Activated T-cell treated with anti-CD3 and anti-CD28 coated beads, Interleukin-2, amount 50 U/mL, for 4 hours (primary cell): ENCODE data around the gene NR6A1. TPM values are rescaled to one million over a fixed set of nuclear protein-coding genes. Genes with fewer than 3 reads are reported as not detected.
A peak's percentile ranks its signal among the peaks of the same experiment; 100 is the strongest.

Experiments
- ATAC-seq, 2 donors: fragments of 200-7000 bp; cut with Tn5 transposase; one replicate each; pipeline ENCODE4 v1.10.0; 2021
- DNase-seq: peaks from one replicate; pipeline ENCODE4 v3.0.0-alpha.2; 2020
- H3K27me3 Mint-ChIP-seq: one replicate; pipeline ENCODE4 v1.8.0; 2021; ENCODE audit warnings: low read depth, mixed read lengths
- H3K36me3 Mint-ChIP-seq: one replicate; pipeline ENCODE4 v1.8.0; 2022; ENCODE audit warnings: mixed read lengths; ENCODE audit not compliant: insufficient read depth
- H3K4me1 Mint-ChIP-seq: one replicate; pipeline ENCODE4 v1.8.0; 2021; ENCODE audit warnings: low read depth, mixed read lengths
- H3K4me3 Mint-ChIP-seq: one replicate; pipeline ENCODE4 v1.8.0; 2021; ENCODE audit warnings: mild to moderate bottlenecking, moderate library complexity, mixed read lengths
- H3K9me3 Mint-ChIP-seq: one replicate; pipeline ENCODE4 v1.8.0; 2021; ENCODE audit warnings: mixed read lengths
- total RNA-seq, 3 donors: library from RNA; stranded (reverse); gene quantifications; one replicate each; pipeline ENCODE4 v1.2.1, GENCODE V29; 2021

NR6A1 gene
- total RNA-seq, 3 donors from 2014 or later = 2.3 to 3.5 (median 2.7) TPM

- no peaks in the 10 kb centered on the region for H3K9me3 Mint-ChIP-seq
- peaks cover 11% of the 10 kb centered on the region for H3K27me3 Mint-ChIP-seq
- no peaks in the 10 kb centered on the region for H3K4me1 Mint-ChIP-seq
- H3K4me3 Mint-ChIP-seq = no peak overlapping the region
- DNase-seq (no peak), ATAC-seq (no peak)
- H3K36me3 Mint-ChIP-seq = no peaks in the 10 kb centered on the region
These were observed 173.1 kb downstream of the NR6A1 start for GRCh38 chr9:124598048-124598447.

GRCh38 chr9:124596172-124596839 is 174.8 kb downstream of the NR6A1 start:
- no peak for ATAC-seq
- H3K4me1 Mint-ChIP-seq = no peaks in the 10 kb centered on the region
- no peaks in the 10 kb centered on the region for H3K36me3 Mint-ChIP-seq
- no peaks in the 10 kb centered on the region for H3K9me3 Mint-ChIP-seq
- DNase-seq = no peak
- peaks cover 11% of the 10 kb centered on the region for H3K27me3 Mint-ChIP-seq
- H3K4me3 Mint-ChIP-seq = no peak overlapping the region

GRCh38 chr9:124595743-124596142 is 175.4 kb downstream of the NR6A1 start:
- Mint-ChIP-seq H3K36me3 (no peaks in the 10 kb centered on the region), H3K27me3 (peaks cover 11% of the 10 kb centered on the region), H3K4me3 (no peak overlapping the region), H3K4me1 (no peaks in the 10 kb centered on the region), H3K9me3 (no peaks in the 10 kb centered on the region)
- DNase-seq (no peak), ATAC-seq (no peak)

GRCh38 chr9:124594673-124595072 is 176.4 kb downstream of the NR6A1 start:
- H3K4me1 Mint-ChIP-seq = no peaks in the 10 kb centered on the region
- peaks cover 5% of the 10 kb centered on the region for H3K27me3 Mint-ChIP-seq
- H3K9me3 Mint-ChIP-seq = no peaks in the 10 kb centered on the region
- no peaks in the 10 kb centered on the region for H3K36me3 Mint-ChIP-seq
- no peak overlapping the region for H3K4me3 Mint-ChIP-seq
- DNase-seq = no peak
- no peak for ATAC-seq

GRCh38 chr9:124594225-124594624 is 176.9 kb downstream of the NR6A1 start:
- H3K4me3 Mint-ChIP-seq = no peak overlapping the region

GRCh38 chr9:124593651-124594058 is 177.5 kb downstream of the NR6A1 start:
- H3K9me3 Mint-ChIP-seq = no peaks in the 10 kb centered on the region
- no peaks in the 10 kb centered on the region for H3K36me3 Mint-ChIP-seq
- no peak overlapping the region for H3K4me3 Mint-ChIP-seq
- H3K4me1 Mint-ChIP-seq = no peaks in the 10 kb centered on the region
- ATAC-seq (no peak), DNase-seq (no peak)
- peaks cover 3% of the 10 kb centered on the region for H3K27me3 Mint-ChIP-seq

More at GRCh38 chr9:124594225-124594624, 176.9 kb downstream of the NR6A1 start:
- peaks cover 5% of the 10 kb centered on the region for H3K27me3 Mint-ChIP-seq
- no peak for ATAC-seq
- H3K36me3 Mint-ChIP-seq = no peaks in the 10 kb centered on the region
- no peaks in the 10 kb centered on the region for H3K9me3 Mint-ChIP-seq
- no peaks in the 10 kb centered on the region for H3K4me1 Mint-ChIP-seq
- DNase-seq = no peak

- Mint-ChIP-seq H3K4me3 (no peak overlapping the region), H3K4me1 (no peaks in the 10 kb centered on the region), H3K9me3 (no peaks in the 10 kb centered on the region), H3K36me3 (no peaks in the 10 kb centered on the region), H3K27me3 (peaks cover 2% of the 10 kb centered on the region)
- ATAC-seq = no peak
- no peak for DNase-seq
These were observed 177.9 kb downstream of the NR6A1 start for GRCh38 chr9:124593200-124593599.

- H3K36me3 Mint-ChIP-seq = no peaks in the 10 kb centered on the region
- H3K4me1 Mint-ChIP-seq = no peaks in the 10 kb centered on the region
- H3K27me3 Mint-ChIP-seq = peaks cover 3% of the 10 kb centered on the region
- H3K4me3 Mint-ChIP-seq = no peak overlapping the region
- no peaks in the 10 kb centered on the region for H3K9me3 Mint-ChIP-seq
- DNase-seq (no peak), ATAC-seq (no peak)
These were observed 180.0 kb downstream of the NR6A1 start for GRCh38 chr9:124590889-124591641.

GRCh38 chr9:124584631-124585030 is 186.5 kb downstream of the NR6A1 start:
- no peaks in the 10 kb centered on the region for H3K4me1 Mint-ChIP-seq
- H3K36me3 Mint-ChIP-seq = no peaks in the 10 kb centered on the region
- DNase-seq (no peak), ATAC-seq (no peak)
- no peaks in the 10 kb centered on the region for H3K9me3 Mint-ChIP-seq
- peaks cover 5% of the 10 kb centered on the region for H3K27me3 Mint-ChIP-seq
- no peak overlapping the region for H3K4me3 Mint-ChIP-seq

GRCh38 chr9:124583134-124583533 is 188.0 kb downstream of the NR6A1 start:
- ATAC-seq (no peak), DNase-seq (no peak)
- Mint-ChIP-seq H3K27me3 (peaks cover 8% of the 10 kb centered on the region), H3K36me3 (no peaks in the 10 kb centered on the region), H3K9me3 (no peaks in the 10 kb centered on the region), H3K4me1 (no peaks in the 10 kb centered on the region), H3K4me3 (no peak overlapping the region)

- no peaks in the 10 kb centered on the region for H3K9me3 Mint-ChIP-seq
- ATAC-seq (no peak), DNase-seq (no peak)
- no peaks in the 10 kb centered on the region for H3K36me3 Mint-ChIP-seq
- no peaks in the 10 kb centered on the region for H3K4me1 Mint-ChIP-seq
- H3K27me3 Mint-ChIP-seq = peaks cover 13% of the 10 kb centered on the region
- H3K4me3 Mint-ChIP-seq = no peak overlapping the region
These were observed 190.9 kb downstream of the NR6A1 start for GRCh38 chr9:124580186-124580585.

GRCh38 chr9:124576751-124577150 is 194.4 kb downstream of the NR6A1 start:
- ATAC-seq (no peak), DNase-seq (no peak)
- H3K27me3 Mint-ChIP-seq = peaks cover 14% of the 10 kb centered on the region
- H3K36me3 Mint-ChIP-seq = no peaks in the 10 kb centered on the region
- H3K4me1 Mint-ChIP-seq = no peaks in the 10 kb centered on the region
- H3K9me3 Mint-ChIP-seq = no peaks in the 10 kb centered on the region
- H3K4me3 Mint-ChIP-seq = no peak overlapping the region

- H3K27me3 Mint-ChIP-seq = peaks cover 14% of the 10 kb centered on the region
- H3K4me3 Mint-ChIP-seq = no peak overlapping the region
- H3K4me1 Mint-ChIP-seq = no peaks in the 10 kb centered on the region
- ATAC-seq (peak in 1 of 2 donors; percentile 10), DNase-seq (no peak)
- H3K9me3 Mint-ChIP-seq = no peaks in the 10 kb centered on the region
- no peaks in the 10 kb centered on the region for H3K36me3 Mint-ChIP-seq
These were observed 196.4 kb downstream of the NR6A1 start for GRCh38 chr9:124574534-124575375.

GRCh38 chr9:124570942-124571666 is 200.0 kb downstream of the NR6A1 start:
- ATAC-seq (no peak), DNase-seq (no peak)
- Mint-ChIP-seq H3K9me3 (no peaks in the 10 kb centered on the region), H3K27me3 (peaks cover 4% of the 10 kb centered on the region), H3K36me3 (no peaks in the 10 kb centered on the region), H3K4me1 (no peaks in the 10 kb centered on the region), H3K4me3 (no peak overlapping the region)
